ENCODE results near the gene NOP16.

NOP16 gene

DNA sequence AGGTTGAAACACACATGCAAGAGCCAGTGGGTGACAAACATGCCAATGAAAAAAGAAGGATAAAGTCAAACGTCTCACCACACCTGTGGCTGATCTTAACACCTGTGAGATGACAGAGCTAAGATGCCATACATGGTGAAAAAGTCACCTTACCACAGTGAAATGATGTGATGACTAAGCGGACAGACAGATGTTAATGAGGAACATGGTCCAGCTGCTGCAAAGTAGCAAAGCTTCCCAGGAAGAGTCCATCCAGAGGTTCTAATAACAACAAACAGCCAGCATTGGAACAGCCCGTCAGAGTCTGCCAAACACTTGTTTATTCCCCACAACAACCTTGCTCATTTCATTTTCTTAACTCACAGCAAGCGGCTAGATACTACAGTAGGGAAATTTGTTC, 28.7 kb downstream of the NOP16 start:
- DNase-seq (ENCODE audit: low read depth): no peak

DNA sequence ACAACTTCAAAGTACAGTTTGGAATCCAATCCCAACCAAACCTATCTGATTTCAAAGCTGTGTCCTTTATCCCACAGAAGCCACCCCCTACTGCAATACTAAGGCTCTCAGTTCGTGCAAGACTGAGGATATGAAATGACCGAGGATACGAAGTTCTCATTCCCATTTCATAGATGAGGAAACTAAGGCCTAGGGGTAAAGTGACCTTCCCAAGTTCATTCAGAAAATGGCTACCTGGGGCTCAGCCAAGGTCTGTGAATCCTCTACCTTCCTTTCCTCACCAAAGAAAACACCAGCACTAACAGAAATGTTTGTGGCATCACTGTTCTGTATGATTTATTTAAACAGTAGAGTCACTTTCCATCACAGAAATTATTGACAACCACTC, 32.2 kb downstream of the NOP16 start:
- no peak for DNase-seq (ENCODE audit: low read depth)

DNA sequence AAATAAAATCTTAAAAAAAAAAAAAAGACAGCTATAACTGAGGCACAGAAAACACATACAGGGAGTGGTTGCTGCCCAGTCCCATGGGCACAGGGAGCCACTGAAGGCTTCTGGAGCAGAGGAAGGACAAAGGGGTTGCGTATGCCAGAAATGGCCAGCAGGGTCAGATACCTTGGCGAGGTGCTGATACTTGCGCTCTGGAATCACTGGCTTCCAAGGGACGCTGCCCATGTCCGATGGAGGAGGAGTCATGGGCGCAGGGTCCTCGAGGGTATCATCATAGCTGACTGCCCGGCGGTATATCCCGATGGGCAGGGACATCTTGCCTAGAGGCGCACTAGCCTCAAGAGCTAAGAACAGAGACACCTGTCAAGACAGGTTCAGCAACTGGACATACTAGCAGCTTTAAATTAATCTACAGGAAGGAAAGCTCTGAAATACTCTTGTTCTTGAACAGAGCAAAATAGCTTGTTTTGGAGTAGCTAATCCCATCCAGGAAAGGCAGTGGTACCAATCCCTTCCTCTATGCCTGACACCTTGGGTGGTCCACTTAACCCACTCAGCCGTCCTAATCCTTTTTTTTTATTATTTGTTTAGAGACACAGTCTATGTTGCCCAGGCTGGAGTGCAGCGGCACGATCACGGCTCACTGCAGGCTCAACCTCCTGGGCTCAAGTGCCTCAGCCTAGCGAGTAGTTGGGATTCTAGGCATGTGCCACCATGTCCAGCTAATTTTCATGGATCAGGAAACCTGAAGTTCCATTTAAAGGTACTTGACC, 32.8 kb downstream of the NOP16 start:
- no peak for DNase-seq (ENCODE audit: low read depth)

DNA sequence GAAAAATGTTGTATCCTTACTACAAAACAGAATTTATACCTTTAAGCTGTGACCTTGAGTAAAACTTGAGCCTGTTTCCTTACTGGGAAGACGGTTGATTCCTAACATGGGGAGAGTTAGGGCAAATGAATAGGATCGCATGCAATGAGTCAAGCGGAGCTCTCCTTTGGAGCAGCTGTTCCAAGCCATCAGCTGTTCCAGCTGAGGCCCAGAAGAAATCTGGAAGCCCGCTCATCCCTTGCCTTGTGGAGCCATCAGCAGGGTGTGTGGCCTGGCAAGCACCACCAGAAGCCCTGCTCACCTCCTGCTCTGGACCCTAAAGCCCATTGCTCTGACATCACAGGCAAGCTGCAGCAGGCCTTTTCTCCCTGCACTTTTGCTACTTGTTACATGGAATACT, 34.9 kb downstream of the NOP16 start:
- DNase-seq (ENCODE audit: low read depth): no peak

DNA sequence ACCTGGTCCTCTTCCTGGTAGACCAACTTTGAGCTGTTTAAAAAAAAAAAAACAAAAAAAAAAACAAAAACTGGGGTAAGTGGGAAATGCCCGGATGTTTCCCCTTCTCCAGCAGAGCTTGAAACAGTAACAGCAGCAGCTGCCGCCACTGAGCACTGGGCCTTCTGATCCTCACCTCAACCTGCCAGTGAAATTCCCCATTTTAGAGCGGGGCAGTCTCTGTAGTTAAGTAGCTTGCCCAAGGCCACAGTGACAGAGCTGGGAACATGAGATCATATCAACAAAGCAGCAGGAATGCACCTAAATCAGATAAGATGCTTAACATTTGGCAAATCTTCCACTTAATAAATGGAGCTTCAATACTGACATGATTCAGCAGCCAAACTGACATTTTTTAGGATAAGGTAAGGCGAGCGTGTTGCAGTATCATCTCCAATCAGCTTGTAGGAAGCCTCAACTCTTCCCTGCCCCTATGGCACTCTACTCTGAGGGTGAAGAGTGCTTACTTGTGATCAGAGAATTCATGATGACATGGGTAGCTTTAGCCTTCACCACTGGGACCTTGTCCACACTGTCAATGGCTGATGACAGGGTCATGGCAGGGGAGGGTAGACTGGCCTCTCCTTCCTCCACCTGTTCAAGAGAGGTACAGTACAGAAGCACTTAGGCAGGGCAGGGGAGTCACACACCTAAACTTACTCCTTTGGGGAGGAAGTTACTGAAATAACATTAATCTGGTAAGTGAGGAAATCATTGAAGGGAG, 36.1 kb downstream of the NOP16 start:
- DNase-seq (ENCODE audit: low read depth): no peak

DNA sequence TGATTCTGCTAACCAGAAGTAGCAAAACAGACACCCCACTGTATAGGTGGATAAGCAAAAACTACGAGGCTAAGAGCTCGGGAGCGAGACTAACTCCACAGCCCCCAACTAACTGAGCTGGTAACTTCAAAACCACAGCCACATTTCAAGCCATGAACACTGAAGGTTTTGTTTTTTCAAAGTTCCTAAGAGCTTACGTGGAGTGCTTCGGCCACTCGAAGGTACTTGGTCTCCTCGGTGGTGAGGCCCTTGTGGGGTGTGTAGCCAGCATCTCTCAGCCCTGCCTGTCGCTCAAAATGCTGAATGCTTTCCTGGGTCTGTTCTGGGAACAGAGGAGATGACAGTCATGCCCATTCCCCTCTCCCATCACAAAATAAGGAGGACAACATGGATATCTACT, 38.0 kb downstream of the NOP16 start:
- no peak for DNase-seq (ENCODE audit: low read depth)

DNA sequence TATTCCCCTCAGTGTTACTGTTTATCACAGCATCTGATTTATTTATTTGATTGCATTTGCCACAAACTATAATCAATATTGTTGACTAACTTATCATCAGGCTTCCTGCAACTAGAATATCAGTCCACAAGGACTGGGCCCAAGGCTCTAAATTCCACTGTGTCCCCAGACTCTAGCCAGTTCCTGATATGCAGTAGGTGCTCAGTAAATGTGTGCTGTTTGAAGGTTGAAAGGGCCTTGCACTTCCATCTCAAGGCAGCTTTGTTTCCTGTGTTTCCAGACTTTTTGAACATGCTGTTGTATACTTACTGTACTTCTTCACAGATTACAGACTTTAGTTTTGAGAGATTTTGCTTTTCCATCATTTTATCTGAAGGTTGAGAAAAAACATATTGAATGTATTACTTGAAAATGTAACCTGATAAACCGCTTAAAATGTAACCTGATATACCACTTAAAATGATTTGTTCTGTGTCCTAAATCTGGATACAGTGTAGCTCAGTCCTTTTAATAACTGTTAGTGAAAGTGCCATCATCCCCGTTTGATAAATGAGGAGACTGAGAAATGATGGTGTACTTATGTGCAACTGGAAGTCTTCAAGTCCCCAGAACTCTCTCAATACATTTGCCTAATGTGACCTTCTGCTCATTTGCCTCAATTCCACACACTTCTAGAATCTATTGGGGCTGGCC, 45.5 kb downstream of the NOP16 start:
- DNase-seq (ENCODE audit: low read depth): no peak

DNA sequence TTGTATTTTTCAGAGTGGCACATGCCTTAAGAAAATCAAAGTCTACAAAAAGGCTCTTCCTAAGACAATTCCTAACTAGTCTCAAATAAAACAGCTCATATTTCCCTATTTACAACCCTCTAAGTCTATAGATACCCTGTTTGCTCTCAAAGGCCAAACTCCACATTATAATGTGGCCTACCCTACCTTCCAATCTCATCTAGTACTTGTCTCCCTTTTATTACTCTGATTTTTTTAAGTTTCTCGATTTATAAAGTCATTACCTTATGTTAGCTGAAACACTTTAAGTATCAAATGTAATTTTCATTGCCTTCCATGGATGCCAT, 46.3 kb downstream of the NOP16 start:
- DNase-seq (ENCODE audit: low read depth): no peak

DNA sequence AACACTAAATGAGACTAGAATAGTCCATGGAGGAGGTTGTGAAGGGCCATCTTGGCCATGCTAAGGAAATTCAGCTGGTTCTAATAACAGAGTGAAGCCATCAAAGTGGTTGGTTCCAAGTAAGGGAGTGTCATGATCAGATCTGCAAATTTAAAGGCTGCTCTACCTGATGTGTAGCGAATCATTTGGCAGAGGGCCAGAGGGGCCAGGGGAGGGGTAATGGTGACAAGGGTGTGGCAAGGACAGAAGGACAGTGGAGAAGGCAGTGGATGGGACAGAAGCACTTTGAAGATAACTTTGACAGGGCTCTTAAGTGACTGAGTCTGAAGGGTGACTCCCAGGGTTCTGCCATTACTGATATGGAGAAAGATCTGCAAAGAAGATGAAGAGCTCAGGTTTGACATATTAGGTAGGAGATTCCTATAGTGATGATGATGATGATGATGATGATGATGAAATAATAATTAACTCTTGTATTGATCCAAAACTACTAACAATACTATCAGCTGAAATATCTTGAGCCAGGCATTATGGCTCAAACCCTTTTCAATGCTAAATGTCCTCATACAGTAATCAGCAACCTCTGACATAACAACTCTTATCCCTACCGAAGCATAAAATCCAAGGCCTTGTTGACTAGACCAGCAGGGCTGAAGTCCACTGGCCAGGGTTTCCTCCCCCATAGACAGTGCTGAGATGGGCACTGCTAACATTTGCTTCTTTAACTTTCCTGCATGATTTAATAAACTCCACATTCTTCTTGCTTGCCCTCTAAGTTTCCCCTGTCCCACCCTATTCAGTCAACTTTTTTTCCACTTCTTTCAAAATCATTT, 46.9 kb downstream of the NOP16 start:
- DNase-seq (ENCODE audit: low read depth): no peak

DNA sequence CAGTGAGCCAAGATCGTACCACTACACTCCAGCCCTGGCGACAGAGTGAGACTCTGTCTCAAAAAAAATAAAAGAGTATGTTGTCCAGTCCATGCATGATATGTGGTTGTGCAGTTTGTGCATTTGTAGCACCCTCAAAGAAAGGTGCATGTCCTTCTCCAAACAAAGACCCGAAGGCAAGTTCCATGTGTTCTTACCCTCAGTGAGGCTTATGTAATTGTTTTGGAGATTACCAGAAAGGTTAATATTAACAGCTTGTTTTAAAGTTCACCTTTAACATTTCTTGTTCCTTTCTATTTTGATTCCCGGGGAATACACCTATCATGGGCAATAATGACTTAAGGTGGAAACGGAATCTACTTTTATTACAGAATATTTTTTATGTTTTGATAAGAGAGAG, 49.1 kb downstream of the NOP16 start:
- no peak for DNase-seq (ENCODE audit: low read depth)

DNA sequence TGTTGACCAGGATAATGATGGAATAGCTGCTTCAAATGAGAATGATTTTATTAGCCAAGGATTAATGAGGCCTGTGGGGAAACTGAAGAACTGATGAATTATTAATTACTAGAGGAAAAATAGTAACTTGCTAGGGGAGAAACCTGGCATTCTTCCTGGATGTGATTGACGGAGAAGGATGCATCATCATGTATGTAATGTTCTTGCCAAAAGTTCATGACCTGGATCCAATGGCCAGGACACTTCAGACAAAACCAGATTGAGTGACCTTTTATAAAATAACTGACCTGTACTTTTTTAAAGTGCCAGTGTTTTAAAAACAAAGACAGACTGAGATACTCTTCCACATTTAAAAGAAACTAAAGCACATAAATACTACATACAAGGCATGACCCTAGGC, 50.5 kb downstream of the NOP16 start:
- DNase-seq (ENCODE audit: low read depth): no peak

DNA sequence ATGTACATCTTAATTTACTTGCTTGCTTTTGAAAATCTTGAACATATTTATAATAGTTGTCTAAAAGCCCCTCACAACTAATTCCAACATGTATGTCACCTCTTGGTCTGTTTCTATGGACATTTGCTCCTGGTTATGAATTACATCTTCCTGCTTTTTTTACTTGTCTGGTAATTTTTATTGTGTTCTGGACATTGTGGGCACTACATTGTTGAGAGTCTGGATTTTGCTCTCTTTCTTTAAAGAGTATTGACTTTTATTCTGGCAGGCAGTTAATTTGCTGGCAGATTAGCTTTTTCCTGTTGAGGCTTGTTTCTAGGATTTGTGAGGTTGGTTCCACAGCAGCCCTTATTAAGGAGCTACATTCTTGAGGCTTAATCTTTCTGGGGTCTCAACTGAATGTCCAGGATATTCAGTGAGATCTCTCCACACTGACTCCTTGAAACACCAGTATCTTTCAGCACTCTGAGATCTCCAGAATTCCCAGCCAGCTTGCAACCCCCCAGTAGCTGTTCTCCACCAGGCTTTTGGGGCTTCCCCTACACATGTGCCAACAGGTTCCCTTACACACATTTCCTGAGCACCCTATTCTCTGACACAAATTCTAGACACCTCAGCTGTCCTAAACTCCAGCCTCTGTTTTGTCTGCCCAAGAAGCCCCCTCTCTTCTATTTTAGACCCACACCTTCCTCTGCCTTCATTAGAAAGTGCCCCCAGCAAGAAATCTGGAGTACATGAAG, 54.2 kb downstream of the NOP16 start:
- no peak for DNase-seq (ENCODE audit: low read depth)

All from fibroblast of the conjunctiva (primary cell).